CD8-positive, alpha-beta memory T cell (primary cell): Measurements from ENCODE around the gene PLEKHG7. TPM values are rescaled to one million over a fixed set of nuclear protein-coding genes. Genes with fewer than 3 reads are reported as not detected.
A peak's percentile ranks its signal among the peaks of the same experiment; 100 is the strongest.

ENCODE experiments used
- CTCF ChIA-PET: fragments of 350-600 bp; sonication (Branson Sonifier 250); formaldehyde crosslinking; loops from one replicate; lab custom pipeline; 2021; ENCODE audit warnings: antibody characterized with exemption; lab: Charles Lee
- POLR2A ChIA-PET: fragments of 350-600 bp; sonication (Branson Sonifier 250); formaldehyde crosslinking; loops from one replicate; lab custom pipeline; 2021; ENCODE audit warnings: antibody characterized with exemption; lab: Charles Lee
- DNase-seq, 5 donors: peaks; one replicate each; pipeline versions ENCODE4 v3.0.0 to v3.0.0-alpha.2; 2020 to 2022; ENCODE audit warnings: mixed read lengths in 1 of 5
- H3K27ac ChIP-seq: one replicate; pipeline ENCODE4 v1.7.0; 2013; ENCODE audit warnings: low read depth, mild to moderate bottlenecking, low read length, moderate library complexity
- H3K27me3 ChIP-seq: 2 replicates; pipeline ENCODE4 v1.7.0; 2013; ENCODE audit warnings: low read length, mild to moderate bottlenecking; ENCODE audit not compliant: insufficient read depth, poor library complexity, severe bottlenecking
- H3K36me3 ChIP-seq: 2 replicates; pipeline ENCODE4 v1.7.0; 2013; ENCODE audit warnings: mild to moderate bottlenecking, low read length, moderate library complexity; ENCODE audit not compliant: insufficient read depth
- H3K4me1 ChIP-seq: 2 replicates; pipeline ENCODE4 v1.7.0; 2013; ENCODE audit warnings: mild to moderate bottlenecking, low read length, moderate library complexity; ENCODE audit not compliant: insufficient read depth
- H3K4me3 ChIP-seq: 2 replicates; pipeline ENCODE4 v1.7.0; 2013; ENCODE audit warnings: mild to moderate bottlenecking, low read length
- H3K9me3 ChIP-seq: 2 replicates; pipeline ENCODE4 v1.7.0; 2013; ENCODE audit warnings: mild to moderate bottlenecking, low read length
- H3K27ac Mint-ChIP-seq, 8 donors: one replicate each; pipeline ENCODE4 v1.8.0; 2020 to 2021; ENCODE audit warnings: mixed read lengths in 8 of 8, mild to moderate bottlenecking in 6 of 8, inconsistent platforms in 3 of 8, moderate library complexity in 3 of 8
- H3K27me3 Mint-ChIP-seq, 2 donors: one replicate each; pipeline ENCODE4 v1.8.0; 2020 to 2021; ENCODE audit warnings: mixed read lengths in 2 of 2, mild to moderate bottlenecking in 1 of 2, moderate library complexity in 1 of 2
- H3K36me3 Mint-ChIP-seq, 3 donors: one replicate each; pipeline ENCODE4 v1.8.0; 2020 to 2021; ENCODE audit warnings: mixed read lengths in 3 of 3, inconsistent platforms in 1 of 3, mild to moderate bottlenecking in 1 of 3
- H3K4me1 Mint-ChIP-seq, 3 donors: one replicate each; pipeline ENCODE4 v1.8.0; 2020 to 2021; ENCODE audit warnings: mixed read lengths in 3 of 3, inconsistent platforms in 1 of 3, mild to moderate bottlenecking in 1 of 3
- H3K4me3 Mint-ChIP-seq, 7 donors: one replicate each; pipeline ENCODE4 v1.8.0; 2020 to 2021; ENCODE audit warnings: mixed read lengths in 7 of 7, mild to moderate bottlenecking in 6 of 7, moderate library complexity in 4 of 7, inconsistent platforms in 2 of 7
- H3K9me3 Mint-ChIP-seq, 5 donors: one replicate each; pipeline ENCODE4 v1.8.0; 2020 to 2022; ENCODE audit warnings: mixed read lengths in 5 of 5, mild to moderate bottlenecking in 3 of 5, moderate library complexity in 2 of 5, inconsistent platforms in 1 of 5
- polyA plus RNA-seq: library from polyadenylated mRNA; unstranded; fragments of 300-500 nt; fragmentation: Illumina TruSeq; gene quantifications from one replicate; pipeline ENCODE4 v1.2.3, GENCODE V29; 2021
- total RNA-seq, 2 experiments: library from RNA; stranded (reverse); gene quantifications; one replicate each; pipeline ENCODE4 v1.2.3, GENCODE V29; 2021

The PLEKHG7 gene
- total and polyA plus RNA-seq, 3 experiments from 2014 or later = not detected

DNA sequence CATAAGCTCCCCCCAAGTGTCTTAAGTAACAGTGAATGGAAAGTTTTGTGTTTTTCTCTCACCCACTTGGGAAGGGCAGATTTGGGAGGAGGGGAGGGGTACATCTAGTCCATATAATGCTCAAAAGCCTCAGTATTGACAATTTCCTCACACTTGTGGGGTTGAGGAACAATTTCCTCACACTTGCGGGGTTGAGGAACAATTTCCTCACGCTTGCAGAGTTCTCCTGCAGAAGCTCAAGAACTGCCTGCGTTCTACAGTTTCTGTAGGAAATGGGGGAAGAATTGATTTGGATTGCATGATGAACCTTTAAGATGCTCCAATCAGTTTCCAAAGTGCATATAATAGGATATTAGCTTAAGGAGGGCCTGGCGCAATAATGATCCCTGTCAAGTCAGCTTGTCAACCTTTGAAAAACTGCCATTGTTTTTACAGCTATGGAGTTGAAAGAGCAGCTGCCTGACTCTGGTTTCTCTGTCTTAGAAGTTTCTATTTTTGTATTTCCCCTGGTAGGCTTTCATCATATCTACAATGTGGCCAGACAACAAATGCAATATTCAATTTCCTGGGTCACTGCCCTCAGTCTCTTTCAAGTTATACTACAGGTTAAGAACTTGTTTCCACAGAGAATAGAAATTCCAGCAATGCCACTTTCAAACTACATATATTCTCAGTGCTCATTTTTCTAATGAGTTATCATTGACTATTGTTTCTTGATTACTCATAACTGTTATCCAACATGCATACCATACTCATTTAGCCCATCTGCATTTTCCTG lies 66.5 kb downstream of the PLEKHG7 start:
- CTCF ChIA-PET = interaction anchor here (0.8 kb wide), 1 partner anchor 1333 kb away, joined by 3 read pairs; no protein-coding TSS in a partner anchor
- Histone ChIP-seq H3K27me3 (no peaks in the 10 kb centered on the region), H3K36me3 (no peaks in the 10 kb centered on the region), H3K4me3 (peak overlapping the region; percentile 6), H3K9me3 (no peaks in the 10 kb centered on the region), H3K27ac (no peak overlapping the region), H3K4me1 (peaks cover 13% of the 10 kb centered on the region)
- peak overlapping the region in 2 of 8 donors; percentile 3 to 69 for H3K27ac Mint-ChIP-seq
- peaks cover 0 to 3% (median 0%) of the 10 kb centered on the region in 3 donors for H3K36me3 Mint-ChIP-seq
- DNase-seq = no peak
- POLR2A ChIA-PET = no interaction called here
- H3K9me3 Mint-ChIP-seq = no peaks in the 10 kb centered on the region
- H3K4me1 Mint-ChIP-seq = peaks cover 11 to 14% (median 12%) of the 10 kb centered on the region in 3 donors
- H3K27me3 Mint-ChIP-seq = no peaks in the 10 kb centered on the region
- no peak overlapping the region for H3K4me3 Mint-ChIP-seq

DNA sequence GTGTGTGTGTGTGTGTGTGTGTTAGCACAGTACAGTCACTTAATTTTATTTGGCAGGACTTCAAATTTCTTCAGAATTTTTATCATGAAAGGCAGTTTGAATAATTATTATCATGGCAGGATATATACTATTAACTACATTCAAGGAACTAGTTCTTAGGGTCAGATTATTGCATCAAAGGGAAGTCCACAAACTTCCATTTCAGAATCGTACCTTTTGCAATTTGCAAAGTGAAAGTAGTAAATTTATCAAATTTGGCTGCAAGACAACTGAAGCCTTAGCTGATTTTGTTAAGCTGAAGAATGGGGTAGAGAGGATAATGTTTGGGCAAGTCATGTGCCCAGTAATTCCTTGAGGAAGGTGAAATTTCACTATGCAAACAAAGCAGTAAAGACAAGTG lies 68.2 kb downstream of the PLEKHG7 start:
- Histone ChIP-seq H3K4me1 (peaks cover 13% of the 10 kb centered on the region), H3K4me3 (no peak overlapping the region), H3K27me3 (no peaks in the 10 kb centered on the region), H3K9me3 (no peaks in the 10 kb centered on the region), H3K36me3 (no peaks in the 10 kb centered on the region), H3K27ac (no peak overlapping the region)
- CTCF ChIA-PET = interaction anchor here (0.5 kb wide), 1 partner anchor 627 kb away, joined by 3 read pairs; no protein-coding TSS in a partner anchor
- Mint-ChIP-seq H3K36me3 (peaks cover 0 to 10% (median 2%) of the 10 kb centered on the region in 3 donors), H3K4me1 (peaks cover 11 to 14% (median 12%) of the 10 kb centered on the region in 3 donors), H3K27me3 (no peaks in the 10 kb centered on the region), H3K4me3 (no peak overlapping the region), H3K27ac (no peak overlapping the region), H3K9me3 (no peaks in the 10 kb centered on the region)
- no peak for DNase-seq
- POLR2A ChIA-PET = no interaction called here

DNA sequence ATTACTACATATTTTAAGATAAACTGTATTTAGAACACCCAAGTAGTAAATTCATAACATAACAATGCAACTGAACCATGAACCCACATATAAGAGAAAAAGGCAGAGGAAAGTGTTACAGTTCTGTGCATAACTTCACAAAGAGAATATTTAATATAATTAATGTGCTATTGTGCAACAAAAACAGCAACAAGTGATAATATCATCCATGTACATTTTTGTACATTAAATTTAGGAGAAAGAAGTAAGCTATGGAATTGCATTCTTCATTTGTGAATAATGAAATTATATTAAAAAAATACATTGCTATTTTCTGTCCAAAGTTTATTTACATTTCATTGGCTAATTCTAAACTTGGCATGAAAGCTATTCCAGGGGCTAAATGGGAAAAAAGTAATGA lies 72.6 kb downstream of the PLEKHG7 start:
- DNase-seq = no peak
- no peaks in the 10 kb centered on the region for H3K4me1 ChIP-seq
- no peak overlapping the region for H3K4me3 ChIP-seq
- POLR2A ChIA-PET = no interaction called here
- no peaks in the 10 kb centered on the region for H3K27me3 ChIP-seq
- H3K27ac Mint-ChIP-seq = no peak overlapping the region
- H3K4me1 Mint-ChIP-seq = peaks cover 0 to under 1% (median 0%) of the 10 kb centered on the region in 3 donors
- no peak overlapping the region for H3K27ac ChIP-seq
- no peaks in the 10 kb centered on the region for H3K9me3 ChIP-seq
- CTCF ChIA-PET = no interaction called here
- H3K36me3 Mint-ChIP-seq = peaks cover 4 to 40% (median 21%) of the 10 kb centered on the region in 3 donors
- no peaks in the 10 kb centered on the region for H3K27me3 Mint-ChIP-seq
- H3K9me3 Mint-ChIP-seq = no peaks in the 10 kb centered on the region
- no peak overlapping the region for H3K4me3 Mint-ChIP-seq
- H3K36me3 ChIP-seq = peaks cover 14% of the 10 kb centered on the region

DNA sequence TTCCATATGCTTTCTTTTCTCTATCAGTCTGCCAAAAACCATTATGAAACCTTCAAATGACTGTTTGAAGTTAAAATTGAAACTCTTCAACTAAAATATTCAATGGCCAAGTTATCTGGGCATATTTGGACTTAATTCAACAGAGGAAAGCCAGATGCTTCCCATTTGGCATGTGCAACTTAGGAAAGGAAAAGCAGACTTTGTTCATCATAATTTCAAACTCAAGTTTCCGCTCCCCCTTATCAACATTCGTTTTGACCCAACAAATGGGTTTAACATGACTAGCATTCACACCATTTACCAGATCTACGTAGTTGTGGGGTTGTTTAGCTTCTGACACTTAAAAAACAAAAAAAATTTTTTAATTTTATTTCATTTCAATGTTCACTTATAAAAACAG lies 75.7 kb downstream of the PLEKHG7 start:
- Histone ChIP-seq H3K27ac (no peak overlapping the region), H3K27me3 (no peaks in the 10 kb centered on the region), H3K4me3 (no peak overlapping the region), H3K4me1 (no peaks in the 10 kb centered on the region), H3K36me3 (peaks cover 22% of the 10 kb centered on the region), H3K9me3 (no peaks in the 10 kb centered on the region)
- no peak for DNase-seq
- Mint-ChIP-seq H3K27ac (no peak overlapping the region), H3K9me3 (no peaks in the 10 kb centered on the region), H3K4me1 (no peaks in the 10 kb centered on the region), H3K36me3 (peaks cover 4 to 58% (median 23%) of the 10 kb centered on the region in 3 donors), H3K4me3 (no peak overlapping the region), H3K27me3 (no peaks in the 10 kb centered on the region)
- ChIA-PET CTCF (no interaction called here), POLR2A (no interaction called here)

DNA sequence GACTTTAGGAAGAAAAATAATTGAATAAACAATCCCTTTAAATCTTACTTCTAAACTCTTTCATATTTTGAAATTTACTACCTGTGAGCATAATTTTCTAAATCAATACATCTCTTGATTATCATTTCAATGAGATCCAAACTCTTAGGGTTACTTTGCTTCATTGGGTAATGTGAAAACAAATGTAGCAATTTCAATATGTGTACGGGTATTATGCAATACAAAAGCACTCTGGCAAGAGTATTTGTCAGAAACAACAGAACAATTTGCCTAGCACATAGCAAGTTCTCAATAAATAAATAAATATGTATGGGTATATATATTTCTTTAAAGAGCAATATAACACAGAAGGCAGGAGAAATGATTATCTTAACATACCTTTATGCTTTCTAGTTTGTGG lies 77.1 kb downstream of the PLEKHG7 start:
- H3K27me3 Mint-ChIP-seq = no peaks in the 10 kb centered on the region
- no peaks in the 10 kb centered on the region for H3K9me3 ChIP-seq
- H3K9me3 Mint-ChIP-seq = no peaks in the 10 kb centered on the region
- H3K4me1 Mint-ChIP-seq = no peaks in the 10 kb centered on the region
- H3K4me1 ChIP-seq = no peaks in the 10 kb centered on the region
- no peaks in the 10 kb centered on the region for H3K27me3 ChIP-seq
- POLR2A ChIA-PET = no interaction called here
- no peak overlapping the region for H3K4me3 ChIP-seq
- DNase-seq = no peak
- CTCF ChIA-PET = no interaction called here
- no peak overlapping the region for H3K4me3 Mint-ChIP-seq
- H3K27ac ChIP-seq = no peak overlapping the region
- H3K36me3 ChIP-seq = peaks cover 22% of the 10 kb centered on the region
- H3K36me3 Mint-ChIP-seq = peaks cover 4 to 55% (median 22%) of the 10 kb centered on the region in 3 donors
- H3K27ac Mint-ChIP-seq = no peak overlapping the region

DNA sequence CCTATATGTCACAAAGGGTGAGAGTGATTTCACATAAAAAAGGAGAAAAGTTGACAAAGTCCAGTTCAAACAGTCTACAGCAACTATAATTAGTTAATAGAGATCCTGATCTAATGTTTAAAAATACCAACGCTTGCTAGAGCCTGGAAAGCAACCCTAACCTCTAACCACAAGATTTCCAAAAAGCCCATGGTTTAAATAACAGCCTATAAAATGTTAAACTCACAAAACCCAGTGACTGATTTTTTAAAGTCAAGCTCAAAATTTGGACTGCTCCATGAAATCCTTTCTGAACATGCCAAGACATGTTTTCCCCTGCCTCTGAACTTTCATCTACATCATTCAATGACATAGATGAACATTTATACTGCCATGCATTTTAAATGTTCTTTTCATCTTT lies 81.6 kb downstream of the PLEKHG7 start:
- ChIA-PET POLR2A (no interaction called here), CTCF (interaction anchor here (0.9 to 2.1 kb wide), 5 partner anchors 12 to 1318 kb away, joined by 3 to 8 read pairs (median 6); no protein-coding TSS in a partner anchor)
- Histone ChIP-seq H3K9me3 (no peaks in the 10 kb centered on the region), H3K4me1 (no peaks in the 10 kb centered on the region), H3K4me3 (no peak overlapping the region), H3K27me3 (no peaks in the 10 kb centered on the region), H3K27ac (no peak overlapping the region), H3K36me3 (peaks cover 8% of the 10 kb centered on the region)
- H3K27ac Mint-ChIP-seq = no peak overlapping the region
- H3K4me1 Mint-ChIP-seq = peaks cover 0 to 7% (median 3%) of the 10 kb centered on the region in 3 donors
- H3K27me3 Mint-ChIP-seq = no peaks in the 10 kb centered on the region
- H3K4me3 Mint-ChIP-seq = no peak overlapping the region
- H3K9me3 Mint-ChIP-seq = no peaks in the 10 kb centered on the region
- H3K36me3 Mint-ChIP-seq = peaks cover 0 to 33% (median 3%) of the 10 kb centered on the region in 3 donors
- no peak for DNase-seq

DNA sequence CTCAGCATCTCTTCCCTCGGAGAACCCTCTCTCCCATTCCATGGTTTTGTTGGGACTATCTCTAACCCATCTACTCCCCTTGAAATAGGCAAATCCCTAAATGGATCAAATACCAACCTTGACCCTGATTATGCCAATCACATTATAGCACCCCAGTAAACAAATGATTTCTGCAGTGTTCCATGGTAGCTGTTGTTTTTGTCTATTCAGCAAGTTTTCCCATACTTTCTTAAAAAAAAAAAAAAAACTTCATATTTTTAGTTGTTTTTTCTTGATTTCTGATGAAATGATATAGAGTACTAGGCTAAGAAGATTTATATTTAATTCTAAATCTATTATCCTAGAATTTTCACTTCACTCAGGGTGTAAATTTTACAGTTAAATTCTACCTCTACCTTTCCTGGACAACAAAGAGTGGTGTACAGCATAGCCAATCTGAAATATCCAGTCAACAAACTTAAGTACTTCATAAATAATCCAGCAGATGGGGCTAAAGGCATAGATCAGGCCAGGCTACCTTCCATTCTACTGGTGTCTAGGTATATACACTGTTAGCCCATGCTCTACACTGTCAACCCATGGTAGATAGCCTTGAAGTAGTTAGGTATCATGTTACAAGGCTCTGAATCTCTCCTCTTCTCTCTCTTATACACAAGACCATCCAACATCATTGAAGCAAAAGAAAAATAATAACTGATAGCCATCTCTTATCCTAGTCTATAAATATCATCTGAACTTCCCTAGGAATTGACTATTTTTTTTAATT lies 82.2 kb downstream of the PLEKHG7 start:
- H3K27ac Mint-ChIP-seq = no peak overlapping the region
- Histone ChIP-seq H3K36me3 (peaks cover 8% of the 10 kb centered on the region), H3K27ac (no peak overlapping the region), H3K9me3 (no peaks in the 10 kb centered on the region), H3K4me1 (no peaks in the 10 kb centered on the region), H3K4me3 (no peak overlapping the region), H3K27me3 (no peaks in the 10 kb centered on the region)
- no peak overlapping the region for H3K4me3 Mint-ChIP-seq
- CTCF ChIA-PET = interaction anchor here (0.6 to 2.1 kb wide), 14 partner anchors 9 to 1317 kb away, joined by 3 to 9 read pairs (median 4); partner anchors contain the start of gene EEA1
- H3K27me3 Mint-ChIP-seq = no peaks in the 10 kb centered on the region
- peak in 3 of 5 donors; percentile 47 to 61 (median 49) for DNase-seq
- POLR2A ChIA-PET = no interaction called here
- H3K36me3 Mint-ChIP-seq = peaks cover 0 to 35% (median 7%) of the 10 kb centered on the region in 3 donors
- H3K4me1 Mint-ChIP-seq = peaks cover 0 to 13% (median 4%) of the 10 kb centered on the region in 3 donors
- no peaks in the 10 kb centered on the region for H3K9me3 Mint-ChIP-seq

DNA sequence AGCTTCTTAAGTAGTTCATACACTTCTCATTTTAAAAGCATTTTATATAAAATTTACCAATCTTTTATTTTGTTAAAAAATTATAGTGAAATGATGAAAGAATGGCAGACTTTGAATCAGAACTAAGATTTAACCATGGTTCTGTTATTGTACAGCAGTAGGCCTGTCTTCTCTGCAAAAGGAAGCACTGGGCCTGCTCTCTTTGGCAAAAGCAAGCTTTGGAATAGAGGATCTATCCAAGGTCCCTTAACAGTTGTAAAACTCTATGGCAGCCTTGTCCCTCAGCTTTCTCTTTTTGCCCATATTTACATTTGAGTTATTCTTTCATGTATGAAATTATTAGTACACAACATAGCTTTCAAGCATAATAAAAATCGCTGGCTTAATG lies 82.8 kb downstream of the PLEKHG7 start:
- no peak overlapping the region for H3K4me3 Mint-ChIP-seq
- H3K27me3 ChIP-seq = no peaks in the 10 kb centered on the region
- no peak overlapping the region for H3K27ac ChIP-seq
- peaks cover 4 to 37% (median 8%) of the 10 kb centered on the region in 3 donors for H3K36me3 Mint-ChIP-seq
- H3K27ac Mint-ChIP-seq = no peak overlapping the region
- H3K36me3 ChIP-seq = peaks cover 8% of the 10 kb centered on the region
- no peaks in the 10 kb centered on the region for H3K27me3 Mint-ChIP-seq
- CTCF ChIA-PET = interaction anchor here (0.6 to 1.2 kb wide), 10 partner anchors 8 to 1317 kb away, joined by 3 to 9 read pairs (median 3); partner anchors contain the start of gene EEA1
- H3K9me3 Mint-ChIP-seq = peaks cover 0 to 3% (median 0%) of the 10 kb centered on the region in 5 donors
- no peaks in the 10 kb centered on the region for H3K4me1 ChIP-seq
- POLR2A ChIA-PET = no interaction called here
- H3K9me3 ChIP-seq = no peaks in the 10 kb centered on the region
- H3K4me3 ChIP-seq = no peak overlapping the region
- no peak for DNase-seq
- H3K4me1 Mint-ChIP-seq = peaks cover 3 to 18% (median 4%) of the 10 kb centered on the region in 3 donors
